AG09319 (cell line): ENCODE data around the gene DCDC1.

Source experiments
- DNase-seq: peaks from one replicate; pipeline ENCODE4 v3.0.0-alpha.2; 2010; ENCODE audit warnings: low read depth; ENCODE audit errors: extremely low read depth
- CTCF ChIP-seq: IDR thresholded peaks from 2 replicates; pipeline ENCODE4 v1.5.1; 2011; ENCODE audit warnings: low read depth, mild to moderate bottlenecking, inconsistent platforms, low read length, moderate library complexity

DCDC1 gene

GRCh38 chr11:31247321-31247720 is 122.2 kb downstream of the DCDC1 start:
- no peak for DNase-seq

GRCh38 chr11:31246451-31247165 is 122.9 kb downstream of the DCDC1 start:
- DNase-seq: no peak
- TF ChIP-seq CTCF: no peak

More at GRCh38 chr11:31247321-31247720, 122.2 kb downstream of the DCDC1 start:
- TF ChIP-seq CTCF: no peak

GRCh38 chr11:31243706-31244105 is 125.8 kb downstream of the DCDC1 start:
- no peak for DNase-seq
- no peak for TF ChIP-seq CTCF

- DNase-seq: no peak
Observed at GRCh38 chr11:31240340-31240904, 129.1 kb downstream of the DCDC1 start.

GRCh38 chr11:31237819-31238760 is 131.4 kb downstream of the DCDC1 start:
- TF ChIP-seq CTCF: no peak
- no peak for DNase-seq

More at GRCh38 chr11:31240340-31240904, 129.1 kb downstream of the DCDC1 start:
- TF ChIP-seq CTCF: peak; percentile 35

GRCh38 chr11:31236143-31236542 is 133.4 kb downstream of the DCDC1 start:
- no peak; the same call in 1 of the 2 replicates for TF ChIP-seq CTCF
- no peak for DNase-seq

GRCh38 chr11:31233425-31233824 is 136.1 kb downstream of the DCDC1 start:
- DNase-seq: no peak
- TF ChIP-seq CTCF: no peak
